ENCODE results near the gene ETV3L. TPM values are rescaled to one million over a fixed set of nuclear protein-coding genes. Genes with fewer than 3 reads are reported as not detected.

The ETV3L gene
- total and polyA plus RNA-seq, 11 donors: not detected

GRCh38 chr1:157098519-157098918 lies 1.1 kb downstream of the ETV3L start:
- H3K4me3 ChIP-seq: no peak overlapping the region
- DNase-seq (no peak), ATAC-seq (no peak)
- no peaks in the 10 kb centered on the region for H3K36me3 ChIP-seq
- H3K9me3 ChIP-seq: no peaks in the 10 kb centered on the region
- no peaks in the 10 kb centered on the region for H3K27me3 ChIP-seq
- H3K4me1 ChIP-seq: peaks cover 0 to under 1% (median 0%) of the 10 kb centered on the region in 12 donors
- 89 to 95% (median 94%) methylated on average over 9 of the region's 9 CpGs for WGBS, 4 donors
- intact Hi-C loops (cut with DNase I): loop anchor here in 3 of 10 donors (10.0 kb wide), 2 partner anchors 386 to 396 kb away; no protein-coding TSS in a partner anchor
- no peak for TF ChIP-seq POLR2A (IDR thresholded peaks at IDR 0.05)
- TF ChIP-seq CTCF (IDR thresholded peaks at IDR 0.05): no peak
- no peak overlapping the region for H3K27ac ChIP-seq

DNA sequence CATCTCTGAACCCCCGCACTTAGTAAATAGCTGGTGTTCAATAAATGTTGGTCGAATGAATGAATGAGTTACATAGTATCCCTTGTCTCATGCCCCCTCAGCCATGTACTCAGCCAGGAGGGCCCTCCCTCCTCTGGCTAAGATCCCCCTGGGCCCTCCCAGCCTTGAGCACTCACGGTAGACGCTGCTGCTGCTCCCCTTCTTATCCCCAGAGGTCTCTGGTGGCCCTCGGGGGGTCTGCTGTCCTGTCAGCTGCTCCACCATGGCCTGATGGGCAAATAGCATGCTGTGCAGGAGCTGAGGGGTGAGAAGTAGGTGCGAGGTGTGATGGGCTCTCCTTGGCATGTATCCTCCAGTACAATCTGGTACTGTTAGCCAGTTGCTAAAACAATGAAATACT lies 1.9 kb downstream of the ETV3L start:
- peaks cover 0 to 8% (median 4%) of the 10 kb centered on the region in 12 donors for H3K4me1 ChIP-seq
- H3K36me3 ChIP-seq: no peaks in the 10 kb centered on the region
- H3K27ac ChIP-seq: no peak overlapping the region
- H3K27me3 ChIP-seq: no peaks in the 10 kb centered on the region
- no peak for ATAC-seq
- intact Hi-C loops (cut with DNase I): loop anchor here in 3 of 10 donors (10.0 kb wide), 2 partner anchors 387 to 397 kb away; no protein-coding TSS in a partner anchor
- no peaks in the 10 kb centered on the region for H3K9me3 ChIP-seq
- H3K4me3 ChIP-seq: no peak overlapping the region
- no peak for TF ChIP-seq POLR2A (IDR thresholded peaks at IDR 0.05)
- TF ChIP-seq CTCF (IDR thresholded peaks at IDR 0.05): no peak
- 69 to 76% (median 73%) methylated on average over 6 of the region's 6 CpGs for WGBS, 4 donors
- DNase-seq: no peak

DNA sequence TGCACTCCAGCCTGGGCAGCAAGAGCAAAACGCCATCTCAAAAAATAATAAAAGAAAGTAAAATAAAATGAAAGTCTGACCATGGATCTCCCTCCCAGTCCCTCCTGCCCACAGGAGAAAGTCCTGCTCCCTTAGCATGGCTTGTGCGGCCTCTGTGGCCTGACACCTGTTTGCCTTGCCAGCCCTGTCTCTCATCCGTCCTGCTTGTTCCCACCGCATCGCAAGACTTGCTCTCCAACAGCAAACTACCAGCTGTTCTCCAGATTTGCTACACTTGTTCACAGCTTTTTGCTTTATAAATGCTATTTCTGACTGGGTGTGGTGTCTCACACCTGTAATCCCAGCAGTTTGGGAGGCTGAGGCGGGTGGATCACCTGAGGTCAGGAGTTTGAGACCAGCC lies 2.7 kb downstream of the ETV3L start:
- TF ChIP-seq CTCF (IDR thresholded peaks at IDR 0.05): no peak
- no peak for TF ChIP-seq POLR2A (IDR thresholded peaks at IDR 0.05)
- Histone ChIP-seq H3K4me3 (no peak overlapping the region), H3K36me3 (no peaks in the 10 kb centered on the region), H3K27me3 (no peaks in the 10 kb centered on the region), H3K9me3 (no peaks in the 10 kb centered on the region), H3K4me1 (peaks cover 0 to 10% (median 4%) of the 10 kb centered on the region in 12 donors), H3K27ac (no peak overlapping the region)
- 80 to 91% (median 86%) methylated on average over 6 of the region's 6 CpGs for WGBS, 4 donors
- intact Hi-C loops (cut with DNase I): loop anchor here in 3 of 10 donors (10.0 kb wide), 2 partner anchors 388 to 398 kb away; no protein-coding TSS in a partner anchor
- DNase-seq (no peak), ATAC-seq (no peak)

GRCh38 chr1:157095551-157095950 lies 4.1 kb downstream of the ETV3L start:
- WGBS, 4 donors: 88 to 96% (median 93%) methylated on average over 2 of the region's 2 CpGs
- no peaks in the 10 kb centered on the region for H3K36me3 ChIP-seq
- intact Hi-C loops (cut with DNase I): loop anchor here in 3 of 10 donors (10.0 kb wide), 2 partner anchors 389 to 399 kb away; no protein-coding TSS in a partner anchor
- H3K4me1 ChIP-seq: peaks cover 0 to 15% (median 4%) of the 10 kb centered on the region in 12 donors
- ATAC-seq (no peak), DNase-seq (no peak)
- TF ChIP-seq POLR2A (IDR thresholded peaks at IDR 0.05) (no peak), CTCF (IDR thresholded peaks at IDR 0.05) (no peak)
- H3K27me3 ChIP-seq: no peaks in the 10 kb centered on the region
- no peak overlapping the region for H3K27ac ChIP-seq
- H3K4me3 ChIP-seq: no peak overlapping the region
- no peaks in the 10 kb centered on the region for H3K9me3 ChIP-seq

All from heart left ventricle (tissue), 16 donors.